Measurements from ENCODE around the gene USP20.

Gene USP20

DNA sequence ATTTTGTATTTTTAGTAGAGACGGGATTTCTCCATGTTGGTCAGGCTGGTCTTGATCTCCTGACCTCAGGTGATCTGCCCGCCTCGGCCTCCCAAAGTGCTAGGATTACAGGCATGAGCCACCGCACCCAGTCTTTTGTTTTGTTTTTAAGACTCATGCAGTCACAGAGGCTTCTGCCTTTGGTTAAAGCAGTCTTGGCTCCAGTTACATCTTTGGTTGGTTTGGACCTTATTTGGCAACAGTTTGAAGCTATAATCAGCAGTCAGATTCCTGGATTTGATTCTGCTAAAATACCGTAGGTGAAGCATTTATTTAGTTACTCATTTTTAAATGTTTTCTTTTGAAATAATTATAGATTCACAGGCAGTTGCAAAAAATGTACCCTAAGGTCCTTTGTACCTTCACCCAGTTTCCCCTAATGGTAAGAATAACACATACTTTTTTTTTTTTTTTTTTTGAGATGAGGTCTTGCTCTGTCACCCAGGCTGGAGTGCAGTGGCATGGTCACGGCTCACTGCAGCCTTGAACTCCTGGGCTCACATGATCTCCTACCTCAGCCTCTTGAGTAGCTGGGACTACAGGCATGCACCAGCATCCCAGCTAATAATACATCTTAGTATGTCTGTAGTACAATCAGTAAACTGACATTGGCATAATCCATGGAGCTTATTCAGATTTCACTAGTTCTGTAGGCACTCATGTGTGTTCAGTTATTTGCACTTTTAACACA is 15.7 kb downstream of the USP20 start:
- DNase-seq (ENCODE audit: low read depth in 1 of 2, low spot score in 1 of 2), result no peak
- in situ Hi-C loops (cut with HindIII; ENCODE audit: low pct_unique_long_range_greater_than_20kb, low sequenced_read_pairs), result no loop called here
- TF ChIP-seq JUND (IDR thresholded peaks at IDR 0.05; ENCODE audit: low read depth), result no peak

DNA sequence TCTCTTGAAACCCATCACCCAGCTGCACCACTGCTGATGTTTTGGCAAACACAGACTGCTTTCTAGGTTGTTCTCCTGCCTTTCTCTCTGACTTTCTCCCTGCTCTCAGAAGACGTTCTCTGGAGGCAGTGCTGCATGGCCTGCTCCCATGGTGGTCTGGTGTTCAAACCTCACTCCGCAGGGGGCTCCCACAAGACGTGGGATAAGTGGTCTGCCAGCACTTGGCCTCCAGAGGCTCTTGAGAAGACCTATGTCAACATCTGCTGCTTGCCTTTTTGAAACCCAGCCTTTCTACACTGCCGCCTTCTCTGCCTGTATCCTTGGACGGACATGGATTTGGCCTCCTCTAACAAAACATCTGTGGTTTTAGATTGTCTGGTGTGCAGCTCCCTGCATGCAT is 16.6 kb downstream of the USP20 start:
- in situ Hi-C loops (cut with HindIII; ENCODE audit: low pct_unique_long_range_greater_than_20kb, low sequenced_read_pairs), result no loop called here
- no peak for TF ChIP-seq JUND (IDR thresholded peaks at IDR 0.05; ENCODE audit: low read depth)
- no peak for DNase-seq (ENCODE audit: low read depth in 1 of 2, low spot score in 1 of 2)

DNA sequence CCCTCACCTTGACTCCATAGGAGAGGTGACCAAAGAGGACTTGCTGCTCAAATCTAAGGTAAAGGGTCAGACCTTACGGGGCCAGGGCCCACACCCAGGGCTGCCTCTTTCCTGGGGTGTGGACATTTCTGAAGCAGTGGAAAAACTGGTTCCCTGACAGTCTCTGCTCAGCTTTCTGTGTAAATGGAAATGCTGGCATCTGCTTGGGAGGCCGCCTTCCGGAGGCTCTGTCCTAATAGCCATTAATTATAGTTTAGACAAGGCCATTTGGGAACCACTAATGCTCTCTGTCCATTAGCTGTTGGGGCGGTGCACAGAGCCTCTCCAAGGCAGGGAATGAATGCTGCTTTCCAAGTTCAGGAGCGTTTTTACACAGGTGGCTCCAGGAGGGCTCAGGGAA is 17.3 kb downstream of the USP20 start:
- in situ Hi-C loops (cut with HindIII; ENCODE audit: low pct_unique_long_range_greater_than_20kb, low sequenced_read_pairs), result no loop called here
- peak in 1 of 2 experiments; percentile 28 for DNase-seq (ENCODE audit: low read depth in 1 of 2, low spot score in 1 of 2)
- no peak for TF ChIP-seq JUND (IDR thresholded peaks at IDR 0.05; ENCODE audit: low read depth)

DNA sequence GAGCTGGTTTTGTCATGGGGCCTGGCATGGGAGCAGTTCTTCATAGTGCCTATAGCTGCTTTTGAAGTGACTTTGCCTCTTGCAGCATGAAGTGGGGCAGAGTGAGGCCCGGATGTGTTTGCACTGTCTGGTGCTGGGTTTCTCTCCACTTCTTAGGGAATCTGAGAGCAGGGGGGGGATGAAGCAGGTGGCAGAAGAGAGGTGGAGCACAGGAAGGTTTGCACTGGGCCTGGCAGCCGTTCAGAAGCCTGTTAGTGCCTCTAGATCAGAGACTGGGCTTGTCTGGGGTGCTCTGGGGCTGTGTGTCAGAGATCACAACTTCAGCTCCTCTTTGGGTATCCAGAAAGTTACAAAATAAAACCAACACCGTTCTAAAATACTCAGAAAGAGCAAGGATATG is 18.4 kb downstream of the USP20 start:
- TF ChIP-seq JUND (IDR thresholded peaks at IDR 0.05; ENCODE audit: low read depth), result no peak
- in situ Hi-C loops (cut with HindIII; ENCODE audit: low pct_unique_long_range_greater_than_20kb, low sequenced_read_pairs), result no loop called here
- no peak for DNase-seq (ENCODE audit: low read depth in 1 of 2, low spot score in 1 of 2)

DNA sequence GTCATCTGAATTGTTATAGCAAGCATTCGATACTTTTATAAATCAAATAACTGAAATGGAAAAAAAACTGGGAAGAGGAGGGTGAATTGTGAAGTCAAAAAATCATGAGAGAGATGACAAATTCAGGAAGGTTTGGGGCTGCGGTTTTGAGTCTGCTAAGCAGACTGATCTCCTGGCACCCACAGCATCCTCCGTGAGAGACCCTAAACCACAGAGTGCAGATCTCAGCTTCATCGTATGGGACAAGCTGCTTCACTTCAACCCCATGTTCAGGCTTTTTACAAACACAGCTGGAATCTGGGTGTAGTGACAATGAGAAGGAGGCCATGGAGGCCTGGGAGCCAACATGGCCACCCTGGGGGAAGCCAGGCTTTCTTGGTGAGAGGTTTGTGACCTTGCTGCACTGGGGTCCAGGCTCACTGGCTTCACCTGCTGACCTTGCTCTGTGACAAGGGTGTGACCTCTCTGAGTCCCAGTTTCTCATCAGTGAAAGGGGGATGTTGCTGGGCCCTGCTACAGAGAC is 19.4 kb downstream of the USP20 start:
- in situ Hi-C loops (cut with HindIII; ENCODE audit: low pct_unique_long_range_greater_than_20kb, low sequenced_read_pairs), result no loop called here
- TF ChIP-seq JUND (IDR thresholded peaks at IDR 0.05; ENCODE audit: low read depth), result no peak
- DNase-seq (ENCODE audit: low read depth in 1 of 2, low spot score in 1 of 2), result no peak

DNA sequence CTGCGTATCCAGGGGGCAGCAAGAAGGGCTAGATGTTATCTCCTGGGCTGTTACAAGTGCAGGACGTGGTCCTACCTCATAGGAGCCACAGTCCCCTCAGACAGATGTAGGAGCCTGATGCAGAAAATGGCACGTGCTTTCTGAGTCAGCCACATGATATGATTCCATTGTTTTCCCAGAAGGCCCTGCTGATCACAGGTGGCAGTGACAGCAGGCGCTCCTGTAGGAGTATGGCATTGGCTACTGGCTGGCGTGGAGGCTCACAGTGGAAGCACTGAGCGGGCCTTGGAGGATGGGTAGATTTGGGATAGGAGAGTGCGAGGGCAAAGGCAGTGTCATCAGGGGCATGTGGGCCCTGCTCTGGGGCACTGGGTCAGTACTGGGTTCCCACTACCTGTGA is 21.9 kb downstream of the USP20 start:
- TF ChIP-seq JUND (IDR thresholded peaks at IDR 0.05; ENCODE audit: low read depth), result no peak
- no peak for DNase-seq (ENCODE audit: low read depth in 1 of 2, low spot score in 1 of 2)
- in situ Hi-C loops (cut with HindIII; ENCODE audit: low pct_unique_long_range_greater_than_20kb, low sequenced_read_pairs), result no loop called here

DNA sequence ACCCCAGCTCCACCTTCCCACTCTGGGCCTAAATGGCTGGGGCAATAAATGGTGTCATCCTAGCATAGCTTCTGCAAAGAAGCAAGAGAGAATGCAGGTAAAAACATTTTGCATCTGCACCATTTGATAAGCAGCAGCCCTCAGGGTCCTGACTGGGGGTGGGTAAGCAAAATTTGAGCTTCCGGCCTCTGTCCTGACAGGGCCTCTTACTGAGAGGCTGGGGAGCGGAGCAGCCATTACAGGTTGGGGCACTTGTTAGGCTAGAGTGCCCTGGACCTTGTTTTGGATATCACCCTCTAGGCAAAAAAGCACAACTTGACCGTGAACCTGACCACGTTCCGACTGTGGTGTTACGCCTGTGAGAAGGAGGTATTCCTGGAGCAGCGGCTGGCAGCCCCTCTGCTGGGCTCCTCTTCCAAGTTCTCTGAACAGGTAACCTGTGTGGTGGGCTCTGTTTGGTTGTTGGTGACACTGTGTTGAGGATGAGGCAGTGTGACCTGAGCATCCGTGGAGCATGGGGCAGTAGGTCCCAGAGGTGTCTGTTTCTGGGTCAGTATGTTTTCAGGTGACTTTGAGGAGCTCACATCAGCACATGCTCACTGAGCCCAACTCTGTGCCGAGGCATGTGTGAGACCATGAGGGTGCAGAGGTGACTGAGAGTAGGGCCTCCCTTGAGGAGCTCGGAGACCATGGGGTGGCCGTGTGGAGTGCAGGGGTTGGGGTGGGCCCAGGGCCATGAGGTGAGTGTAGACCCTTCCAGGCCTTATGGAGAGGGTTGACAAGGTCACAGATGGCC is 23.1 kb downstream of the USP20 start:
- in situ Hi-C loops (cut with HindIII; ENCODE audit: low pct_unique_long_range_greater_than_20kb, low sequenced_read_pairs), result no loop called here
- no peak for TF ChIP-seq JUND (IDR thresholded peaks at IDR 0.05; ENCODE audit: low read depth)

DNA sequence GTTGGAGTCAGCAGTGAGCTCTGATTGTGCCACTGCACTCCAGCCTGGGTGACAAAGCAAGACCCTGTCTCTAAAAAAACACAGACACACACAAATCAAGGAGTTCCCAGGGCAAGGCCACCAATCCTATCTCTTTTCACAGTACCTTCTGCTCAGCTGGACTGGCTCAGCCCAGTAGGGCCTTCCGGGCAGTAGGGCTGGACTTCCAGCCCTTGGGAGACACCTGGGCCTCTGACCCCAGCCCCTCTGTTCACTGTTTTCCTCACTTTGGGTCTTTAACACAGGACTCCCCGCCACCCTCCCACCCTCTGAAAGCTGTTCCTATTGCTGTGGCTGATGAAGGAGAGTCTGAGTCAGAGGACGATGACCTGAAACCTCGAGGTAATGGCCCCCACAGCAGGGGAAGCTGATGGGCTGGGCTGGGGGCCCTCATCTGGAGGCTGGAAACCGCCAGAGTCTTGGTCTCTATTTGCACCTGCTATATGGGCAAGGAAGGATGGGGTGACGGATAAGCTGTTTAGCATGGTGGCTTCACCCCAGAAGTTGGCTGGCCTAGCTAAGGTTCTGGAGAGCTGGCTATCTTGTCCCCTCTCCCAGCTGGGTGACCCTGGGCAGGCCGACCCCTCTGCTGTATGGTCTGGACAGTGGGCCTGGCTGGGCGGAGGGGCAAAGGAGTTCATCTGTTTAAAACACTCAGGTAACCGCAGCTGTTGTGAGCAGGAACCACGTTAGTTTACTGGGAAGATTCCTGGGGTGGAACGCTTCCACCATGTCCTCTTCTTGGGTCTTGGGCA is 25.6 kb downstream of the USP20 start:
- no peak for DNase-seq (ENCODE audit: low read depth in 1 of 2, low spot score in 1 of 2)
- in situ Hi-C loops (cut with HindIII; ENCODE audit: low pct_unique_long_range_greater_than_20kb, low sequenced_read_pairs), result no loop called here
- no peak for TF ChIP-seq JUND (IDR thresholded peaks at IDR 0.05; ENCODE audit: low read depth)

More for the DNA sequence above, 23.1 kb downstream of the USP20 start:
- DNase-seq (ENCODE audit: low read depth in 1 of 2, low spot score in 1 of 2), result no peak

DNA sequence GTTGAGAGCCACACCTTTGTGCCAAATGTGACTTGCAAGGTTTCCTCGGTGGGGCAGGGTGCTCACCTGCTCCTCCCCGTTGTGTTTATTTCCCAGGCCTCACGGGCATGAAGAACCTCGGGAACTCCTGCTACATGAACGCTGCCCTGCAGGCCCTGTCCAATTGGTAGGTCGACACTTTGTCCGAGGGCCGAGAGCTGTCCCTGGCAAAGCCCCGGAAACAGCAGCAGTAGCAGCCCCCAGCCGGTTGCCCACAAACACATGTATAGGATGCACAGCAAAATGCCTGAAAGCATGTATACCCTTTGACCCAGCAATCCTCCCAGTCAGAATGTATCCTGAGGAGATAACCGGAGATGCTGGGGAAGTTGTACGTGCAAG is 26.2 kb downstream of the USP20 start:
- in situ Hi-C loops (cut with HindIII; ENCODE audit: low pct_unique_long_range_greater_than_20kb, low sequenced_read_pairs), result no loop called here
- DNase-seq (ENCODE audit: low read depth in 1 of 2, low spot score in 1 of 2), result no peak
- TF ChIP-seq JUND (IDR thresholded peaks at IDR 0.05; ENCODE audit: low read depth), result no peak

DNA sequence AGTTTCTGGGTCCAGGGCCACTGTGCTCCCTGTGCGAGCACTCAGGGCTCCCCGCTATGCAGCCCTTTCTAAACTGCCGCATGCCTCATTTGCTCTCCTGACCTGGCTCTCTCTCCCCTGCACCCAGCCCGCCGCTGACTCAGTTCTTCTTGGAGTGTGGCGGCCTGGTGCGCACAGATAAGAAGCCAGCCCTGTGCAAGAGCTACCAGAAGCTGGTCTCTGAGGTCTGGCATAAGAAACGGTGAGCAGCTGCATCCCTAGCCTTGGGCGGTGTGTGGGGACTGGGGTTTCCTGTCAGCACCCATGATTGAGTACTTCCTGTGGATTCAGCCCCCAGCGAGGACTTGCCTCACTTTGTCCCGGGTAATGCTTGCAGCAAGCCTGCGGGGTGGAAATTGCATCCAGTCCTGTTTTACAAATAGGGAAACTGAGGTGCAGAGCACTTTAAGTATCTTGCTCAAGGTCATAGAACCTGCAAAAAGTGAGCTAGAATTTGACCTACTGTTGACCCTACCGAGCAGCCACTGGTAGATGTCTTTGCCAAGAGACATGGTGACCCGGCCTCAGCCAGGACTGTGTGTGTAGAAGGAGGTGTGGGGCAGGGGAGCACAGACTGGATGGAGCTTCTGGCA is 27.9 kb downstream of the USP20 start:
- TF ChIP-seq JUND (IDR thresholded peaks at IDR 0.05; ENCODE audit: low read depth), result no peak
- DNase-seq (ENCODE audit: low read depth in 1 of 2, low spot score in 1 of 2), result no peak
- in situ Hi-C loops (cut with HindIII; ENCODE audit: low pct_unique_long_range_greater_than_20kb, low sequenced_read_pairs), result no loop called here

DNA sequence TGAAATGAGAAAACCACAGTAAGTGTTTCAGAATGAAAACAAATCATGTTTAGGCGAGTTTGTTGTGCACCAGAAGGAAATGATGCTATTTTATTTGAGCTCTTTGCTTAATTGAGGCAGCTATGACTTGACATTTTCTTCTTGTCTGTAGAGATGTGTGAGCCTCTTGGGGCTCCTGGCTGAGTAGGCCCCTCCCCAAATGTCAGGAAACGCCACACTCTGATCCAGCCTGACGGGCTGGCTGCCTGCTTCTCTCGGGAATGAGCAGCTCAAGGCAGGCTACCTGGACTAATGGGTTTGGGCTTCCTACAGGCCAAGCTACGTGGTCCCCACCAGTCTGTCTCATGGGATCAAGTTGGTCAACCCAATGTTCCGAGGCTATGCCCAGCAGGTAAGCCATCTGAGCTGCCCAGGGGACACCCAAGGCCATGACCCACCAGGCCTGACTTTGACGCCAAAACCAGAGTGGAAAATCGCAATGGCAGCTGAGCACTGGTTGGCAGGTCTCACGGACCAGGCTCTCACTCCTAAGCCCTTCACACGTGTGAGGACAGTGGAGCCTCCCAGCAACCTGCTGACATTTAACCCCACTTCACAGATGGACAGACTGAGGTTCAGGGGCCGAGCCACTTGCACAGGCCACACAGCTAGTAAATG is 29.9 kb downstream of the USP20 start:
- TF ChIP-seq JUND (IDR thresholded peaks at IDR 0.05; ENCODE audit: low read depth), result no peak
- in situ Hi-C loops (cut with HindIII; ENCODE audit: low pct_unique_long_range_greater_than_20kb, low sequenced_read_pairs), result no loop called here
- no peak for DNase-seq (ENCODE audit: low read depth in 1 of 2, low spot score in 1 of 2)
